Trophoblast cell (in vitro differentiated cells and primary cell): ENCODE measurements around the gene INHBC.

Experiments used
- DNase-seq, 2 donors: peaks; one replicate each; pipeline ENCODE4 v3.0.0-alpha.2; 2016
- H2AFZ ChIP-seq: 2 replicates; pipeline ENCODE4 v1.6.1; 2013; ENCODE audit warnings: low read length, moderate library complexity, mild to moderate bottlenecking; ENCODE audit not compliant: insufficient read depth, poor library complexity
- H2AK5ac ChIP-seq: 2 replicates; pipeline ENCODE4 v1.6.1; 2013; ENCODE audit warnings: mild to moderate bottlenecking, low read length
- H2BK120ac ChIP-seq: 2 replicates; pipeline ENCODE4 v1.6.1; 2013; ENCODE audit warnings: low read length, mild to moderate bottlenecking, moderate library complexity; ENCODE audit not compliant: insufficient read depth, poor library complexity
- H2BK12ac ChIP-seq: 2 replicates; pipeline ENCODE4 v1.6.1; 2013; ENCODE audit warnings: mild to moderate bottlenecking, low read length, moderate library complexity
- H2BK5ac ChIP-seq: 2 replicates; pipeline ENCODE4 v1.6.1; 2013; ENCODE audit warnings: low read length, low read depth, moderate library complexity, mild to moderate bottlenecking; ENCODE audit not compliant: poor library complexity
- H3K14ac ChIP-seq: 2 replicates; pipeline ENCODE4 v1.6.1; 2013; ENCODE audit warnings: mild to moderate bottlenecking, low read length
- H3K18ac ChIP-seq: 2 replicates; pipeline ENCODE4 v1.6.1; 2013; ENCODE audit warnings: mild to moderate bottlenecking, low read length
- H3K23ac ChIP-seq: 2 replicates; pipeline ENCODE4 v1.6.1; 2013; ENCODE audit warnings: low read length
- H3K27ac ChIP-seq: 2 replicates; pipeline ENCODE4 v1.5.1; 2013; ENCODE audit warnings: low read depth, mild to moderate bottlenecking, inconsistent platforms, low read length, moderate library complexity
- H3K27me3 ChIP-seq: 2 replicates; pipeline ENCODE4 v1.6.1; 2013; ENCODE audit warnings: inconsistent platforms, mild to moderate bottlenecking, low read length, moderate library complexity; ENCODE audit not compliant: insufficient read depth
- H3K36me3 ChIP-seq, 2 experiments: 1 replicate in 1 of 2; 2 replicates in 1 of 2; pipeline ENCODE4 v1.6.1; 2013; ENCODE audit warnings: low read length in 2 of 2, mild to moderate bottlenecking in 2 of 2, moderate library complexity in 1 of 2; ENCODE audit not compliant: insufficient read depth in 2 of 2, control insufficient read depth in 1 of 2
- H3K4ac ChIP-seq: 2 replicates; pipeline ENCODE4 v1.6.1; 2013; ENCODE audit warnings: low read depth, mild to moderate bottlenecking, low read length, moderate library complexity
- H3K4me1 ChIP-seq, 2 experiments: 1 replicate in 1 of 2; 2 replicates in 1 of 2; pipeline ENCODE4 v1.6.1; 2013; ENCODE audit warnings: low read length in 2 of 2, mild to moderate bottlenecking in 2 of 2, moderate library complexity in 1 of 2; ENCODE audit not compliant: insufficient read depth in 2 of 2, control insufficient read depth in 1 of 2
- H3K4me2 ChIP-seq: 2 replicates; pipeline ENCODE4 v1.6.1; 2013; ENCODE audit warnings: inconsistent platforms, mild to moderate bottlenecking, low read length, moderate library complexity
- H3K4me3 ChIP-seq: 2 replicates; pipeline ENCODE4 v1.5.1; 2013; ENCODE audit warnings: mild to moderate bottlenecking, low read depth, low read length, inconsistent platforms
- H3K79me1 ChIP-seq: one replicate; pipeline ENCODE4 v1.6.1; 2013; ENCODE audit warnings: low read length
- H3K79me2 ChIP-seq: 2 replicates; pipeline ENCODE4 v1.6.1; 2013; ENCODE audit warnings: low read length, mild to moderate bottlenecking; ENCODE audit not compliant: control insufficient read depth, insufficient read depth, poor library complexity
- H3K9ac ChIP-seq: 2 replicates; pipeline ENCODE4 v1.6.1; 2013; ENCODE audit warnings: mild to moderate bottlenecking, low read length
- H3K9me3 ChIP-seq: 2 replicates; pipeline ENCODE4 v1.6.1; 2013; ENCODE audit warnings: low read depth, mild to moderate bottlenecking, control low read depth, inconsistent platforms, low read length; ENCODE audit not compliant: insufficient read depth
- H4K12ac ChIP-seq: 2 replicates; pipeline ENCODE4 v1.6.1; 2013; ENCODE audit warnings: low read depth, mild to moderate bottlenecking, low read length, moderate library complexity
- H4K8ac ChIP-seq: 2 replicates; pipeline ENCODE4 v1.6.1; 2013; ENCODE audit warnings: low read depth, mild to moderate bottlenecking, low read length, moderate library complexity
- H4K91ac ChIP-seq: one replicate; pipeline ENCODE4 v1.6.1; 2013; ENCODE audit warnings: low read depth, mild to moderate bottlenecking, low read length, moderate library complexity
- WGBS: extraction: QIAGEN DNeasy Blood & Tissue Kit; methylation state at CpG from one replicate; pipeline ENCODE4 v1.1.7; 2013; ENCODE audit warnings: missing lambda C conversion rate; ENCODE audit not compliant: insufficient read length, insufficient coverage; ENCODE audit errors: extremely low coverage; 5-methylcytosine and 5-hydroxymethylcytosine counted together

INHBC gene

DNA sequence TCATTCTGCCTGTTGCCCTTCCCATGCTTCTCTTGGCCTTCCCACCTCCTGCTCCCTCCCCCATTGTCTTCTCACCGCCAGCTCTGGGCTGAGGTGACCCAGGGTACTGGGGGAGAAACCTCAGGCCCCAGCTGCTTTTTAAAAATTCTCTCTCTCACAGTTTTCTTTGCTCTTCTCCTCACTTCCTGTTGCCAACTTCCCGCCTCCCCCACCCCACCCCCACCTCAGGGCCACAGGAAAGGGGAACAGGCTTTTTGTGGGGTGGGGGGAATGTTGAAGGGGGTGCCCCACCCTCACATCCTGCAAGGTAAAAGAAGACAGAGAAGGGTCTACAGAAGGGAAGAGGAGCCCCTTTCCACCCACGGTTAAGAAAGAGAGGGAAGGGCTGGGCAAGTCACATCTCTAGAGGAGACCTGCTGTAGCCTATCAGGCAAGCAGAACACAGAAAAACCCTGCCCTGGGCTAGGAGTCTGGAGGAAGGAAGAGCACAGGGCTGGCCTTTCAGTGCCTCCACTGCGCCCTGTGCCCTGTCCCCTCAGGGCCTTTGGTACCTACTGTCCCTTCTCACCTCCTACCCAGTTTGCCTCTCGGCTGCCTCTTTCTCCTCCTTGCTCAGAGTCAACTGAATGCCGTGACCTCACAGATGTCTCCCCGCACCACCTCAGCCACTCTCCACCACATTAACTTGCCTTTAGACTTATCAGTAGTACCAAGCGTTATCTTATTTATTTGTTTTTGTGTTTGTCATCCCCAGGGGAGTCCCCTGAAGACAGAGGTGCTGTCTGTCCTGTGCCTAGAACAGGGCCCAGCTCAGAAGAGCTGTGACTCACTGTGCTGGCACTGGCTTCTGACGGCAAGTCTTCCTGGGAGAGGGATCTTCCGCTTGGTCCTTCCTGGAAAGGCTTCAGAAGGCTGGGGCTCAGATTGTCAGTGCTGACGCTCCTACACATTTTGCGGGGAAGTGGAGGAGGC lies 43.4 kb downstream of the INHBC start:
- Histone ChIP-seq H2BK12ac (no peak overlapping the region), H3K79me2 (no peaks in the 10 kb centered on the region), H4K12ac (no peak overlapping the region), H3K9me3 (no peaks in the 10 kb centered on the region), H2BK5ac (no peak overlapping the region), H3K79me1 (no peaks in the 10 kb centered on the region), H3K36me3 (no peaks in the 10 kb centered on the region), H3K23ac (no peak overlapping the region), H3K9ac (no peak overlapping the region), H3K14ac (no peak overlapping the region), H4K8ac (no peak overlapping the region), H3K4me3 (no peak overlapping the region), H3K18ac (no peak overlapping the region), H4K91ac (no peak overlapping the region), H3K4me2 (no peak overlapping the region), H2AK5ac (no peak overlapping the region), H3K27me3 (peaks cover 34% of the 10 kb centered on the region), H2BK120ac (no peak overlapping the region), H2AFZ (no peak overlapping the region), H3K27ac (no peak overlapping the region), H3K4me1 (peaks cover 7 to 11% of the 10 kb centered on the region in 2 experiments), H3K4ac (no peak overlapping the region)
- DNase-seq = peak; percentile 26 to 38
- WGBS = no CpG with 5 or more reads among the region's 12 CpGs

DNA sequence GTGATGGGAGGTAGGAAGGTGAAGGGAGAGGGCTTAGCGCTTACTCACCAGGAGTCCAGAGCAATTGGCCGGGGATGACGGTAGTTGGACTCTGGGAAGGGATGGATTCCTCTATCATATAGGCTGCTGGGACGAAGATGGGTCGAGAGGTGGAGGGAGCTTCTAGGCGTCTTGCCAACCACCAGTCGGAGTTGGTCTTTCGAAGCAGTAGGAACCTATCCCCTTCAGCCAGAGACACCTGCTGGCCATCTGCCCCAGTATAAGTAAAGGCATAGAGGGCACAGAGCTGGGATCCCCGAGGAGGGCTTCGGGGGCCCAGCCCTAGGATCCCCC lies 44.4 kb downstream of the INHBC start:
- no peak overlapping the region for H3K4ac ChIP-seq
- WGBS = no CpG with 5 or more reads among the region's 10 CpGs
- no peak overlapping the region for H3K4me3 ChIP-seq
- H3K23ac ChIP-seq = no peak overlapping the region
- H3K27ac ChIP-seq = no peak overlapping the region
- H2BK120ac ChIP-seq = no peak overlapping the region
- H4K12ac ChIP-seq = no peak overlapping the region
- no peak overlapping the region for H2BK5ac ChIP-seq
- no peaks in the 10 kb centered on the region for H3K9me3 ChIP-seq
- no peak overlapping the region for H2AFZ ChIP-seq
- no peak for DNase-seq
- no peak overlapping the region for H3K14ac ChIP-seq
- peaks cover 11 to 13% of the 10 kb centered on the region in 2 experiments for H3K4me1 ChIP-seq
- no peaks in the 10 kb centered on the region for H3K36me3 ChIP-seq
- no peak overlapping the region for H4K8ac ChIP-seq
- H3K27me3 ChIP-seq = peaks cover 28% of the 10 kb centered on the region
- H2BK12ac ChIP-seq = no peak overlapping the region
- H3K79me1 ChIP-seq = no peaks in the 10 kb centered on the region
- no peaks in the 10 kb centered on the region for H3K79me2 ChIP-seq
- H3K18ac ChIP-seq = no peak overlapping the region
- H2AK5ac ChIP-seq = no peak overlapping the region
- H3K9ac ChIP-seq = no peak overlapping the region
- H4K91ac ChIP-seq = no peak overlapping the region
- H3K4me2 ChIP-seq = no peak overlapping the region

DNA sequence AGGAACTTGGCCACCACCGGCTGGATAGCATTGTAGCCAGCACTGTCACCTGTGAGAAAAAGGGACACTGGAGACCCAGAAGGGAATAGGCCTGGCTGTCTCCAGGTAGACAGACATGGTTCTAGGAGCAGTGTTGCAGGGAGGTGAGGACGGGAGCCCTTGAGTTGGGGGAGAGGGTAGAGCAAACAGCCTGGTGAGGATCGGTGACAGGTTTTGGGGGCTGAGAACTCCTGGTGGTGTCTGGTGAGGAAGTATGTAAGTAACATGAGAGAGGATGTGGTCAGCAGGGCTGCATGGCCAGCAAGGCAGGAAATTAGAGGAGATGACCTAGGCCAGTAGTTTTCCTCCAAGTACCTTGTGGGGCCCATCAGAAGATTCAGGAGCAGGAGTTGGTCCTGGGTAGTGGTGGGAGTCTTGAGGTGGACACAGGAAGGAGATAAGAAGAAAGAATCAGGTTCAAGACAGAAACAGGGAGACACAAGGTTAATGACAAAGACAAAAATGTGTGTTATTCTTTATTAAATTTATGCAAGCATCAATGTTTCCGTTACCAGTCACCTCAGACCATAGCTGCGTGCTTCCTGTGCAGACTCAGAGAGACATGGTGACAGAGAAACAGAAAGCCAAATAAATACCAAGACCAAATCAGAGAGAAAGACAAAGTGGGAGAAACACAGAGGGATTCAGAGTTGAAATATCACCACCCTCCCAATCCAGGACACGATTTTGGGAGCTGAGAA lies 45.0 kb downstream of the INHBC start, which contains the start of gene ARHGAP9:
Gene ARHGAP9, minus strand, starts transcription at position 491 of the 740 bp plus-strand sequence. Its CDS starts 460 bp downstream, at position 31.
- no peak within 1 kb of the TSS for H4K91ac ChIP-seq
- H3K23ac ChIP-seq = no peak within 1 kb of the TSS
- H3K18ac ChIP-seq = no peak within 1 kb of the TSS
- H2AK5ac ChIP-seq = no peak within 1 kb of the TSS
- H3K79me1 ChIP-seq = no peaks in the 10 kb centered on the region
- H2BK120ac ChIP-seq = no peak within 1 kb of the TSS
- H3K27me3 ChIP-seq = peaks cover 22% of the 10 kb centered on the region
- H3K4me3 ChIP-seq = no peak within 1 kb of the TSS
- no peak within 1 kb of the TSS for H4K8ac ChIP-seq
- H4K12ac ChIP-seq = no peak within 1 kb of the TSS
- no peak within 1 kb of the TSS for H3K9ac ChIP-seq
- H3K14ac ChIP-seq = no peak within 1 kb of the TSS
- H3K4me1 ChIP-seq = peaks cover 11 to 13% of the 10 kb centered on the region in 2 experiments
- WGBS = no CpG with 5 or more reads among the region's 6 CpGs
- DNase-seq = no peak
- no peaks in the 10 kb centered on the region for H3K79me2 ChIP-seq
- H3K36me3 ChIP-seq = no peaks in the 10 kb centered on the region
- no peak within 1 kb of the TSS for H3K4ac ChIP-seq
- no peak within 1 kb of the TSS for H3K27ac ChIP-seq
- H3K9me3 ChIP-seq = no peaks in the 10 kb centered on the region
- H2BK12ac ChIP-seq = no peak within 1 kb of the TSS
- H3K4me2 ChIP-seq = no peak within 1 kb of the TSS
- no peak within 1 kb of the TSS for H2BK5ac ChIP-seq
- H2AFZ ChIP-seq = no peak within 1 kb of the TSS

DNA sequence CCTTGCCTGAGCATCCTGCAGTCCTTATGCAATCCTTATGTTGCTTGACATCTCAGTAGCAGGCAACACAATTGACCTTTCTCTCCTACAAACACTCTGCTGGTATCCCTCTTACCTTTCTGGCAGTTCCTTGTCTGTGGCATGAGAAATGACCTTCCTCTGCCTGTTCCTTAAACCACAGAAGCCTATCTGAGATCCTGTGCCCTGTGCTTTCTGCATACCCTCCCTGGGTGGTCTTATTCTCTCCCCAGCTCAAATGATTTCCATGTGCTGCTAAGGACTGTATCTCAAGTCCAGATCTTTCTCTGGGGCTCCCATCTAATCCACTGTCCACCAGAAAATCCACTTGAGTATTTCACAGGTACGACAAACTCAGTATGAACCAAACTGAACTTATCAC lies 47.1 kb downstream of the INHBC start:
- H4K91ac ChIP-seq = no peak overlapping the region
- no peak overlapping the region for H2BK5ac ChIP-seq
- no peak overlapping the region for H3K14ac ChIP-seq
- no peak overlapping the region for H2AK5ac ChIP-seq
- no peaks in the 10 kb centered on the region for H3K79me2 ChIP-seq
- no peak overlapping the region for H3K4ac ChIP-seq
- H3K79me1 ChIP-seq = no peaks in the 10 kb centered on the region
- no peak overlapping the region for H3K23ac ChIP-seq
- no peak overlapping the region for H4K8ac ChIP-seq
- H2AFZ ChIP-seq = no peak overlapping the region
- H3K36me3 ChIP-seq = no peaks in the 10 kb centered on the region
- no peak overlapping the region for H3K9ac ChIP-seq
- peaks cover 1% of the 10 kb centered on the region for H3K27me3 ChIP-seq
- no peaks in the 10 kb centered on the region for H3K9me3 ChIP-seq
- H3K27ac ChIP-seq = no peak overlapping the region
- H2BK12ac ChIP-seq = no peak overlapping the region
- no peak overlapping the region for H4K12ac ChIP-seq
- DNase-seq = no peak
- no peak overlapping the region for H3K4me2 ChIP-seq
- peaks cover 3 to 4% of the 10 kb centered on the region in 2 experiments for H3K4me1 ChIP-seq
- no CpG with 5 or more reads among the region's 1 CpG for WGBS
- no peak overlapping the region for H2BK120ac ChIP-seq
- H3K4me3 ChIP-seq = no peak overlapping the region
- H3K18ac ChIP-seq = no peak overlapping the region
